M059J (cell line): ENCODE data around the gene SLC25A26. TPM values are rescaled to one million over a fixed set of nuclear protein-coding genes. Genes with fewer than 3 reads are reported as not detected.

ENCODE experiments used
- DNase-seq: peaks from one replicate; pipeline ENCODE4 v3.0.0-alpha.2; 2012; ENCODE audit warnings: low read depth
- total RNA-seq: library from RNA; depleted of rRNA; stranded (reverse); fragments of >200 nt; shearing (Covaris generic); gene quantifications from 2 replicates; pipeline ENCODE4 v1.2.3, GENCODE V29; 2014

The SLC25A26 gene
- total RNA-seq, 1 experiment from 2014 or later = 12.6 TPM

DNA sequence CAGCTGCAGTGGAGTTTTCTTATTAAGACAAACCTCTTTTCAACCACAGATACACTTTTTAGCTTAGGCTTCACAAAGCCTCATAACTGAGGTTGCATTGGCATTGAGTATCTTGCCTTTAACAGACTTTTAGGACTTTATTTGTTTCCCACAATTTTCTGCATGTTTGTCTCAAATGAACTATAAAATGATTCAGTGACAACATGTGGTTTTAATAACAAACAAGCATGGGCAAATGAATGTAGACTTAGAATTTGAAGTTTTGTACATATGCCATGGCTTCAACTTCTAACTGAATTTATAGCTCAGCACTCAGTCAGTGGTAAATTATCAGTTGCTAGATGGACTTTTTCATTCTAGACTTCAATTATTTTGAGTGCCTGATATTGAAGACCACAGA, 101.6 kb downstream of the SLC25A26 start:
- peak; percentile 22 for DNase-seq

DNA sequence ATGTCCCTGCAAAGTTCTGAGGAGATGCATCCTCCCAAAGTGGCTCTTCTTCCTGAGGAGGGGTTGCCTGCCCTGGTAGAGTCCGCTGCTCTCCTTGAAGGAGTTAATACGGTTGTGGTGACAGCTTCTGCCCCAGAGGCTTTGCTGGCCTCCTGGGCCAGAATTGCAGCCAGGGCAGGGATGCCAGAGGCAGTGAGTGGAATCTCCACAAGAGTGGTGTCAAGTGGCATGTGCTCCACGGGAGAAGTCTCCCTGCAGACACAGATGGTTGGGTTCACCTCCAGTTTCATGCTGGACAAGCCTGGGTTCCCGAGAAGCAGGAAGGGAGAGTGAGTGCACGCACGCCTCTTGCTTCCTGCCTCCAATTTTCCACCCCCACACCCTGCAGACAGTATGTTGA, 105.5 kb downstream of the SLC25A26 start:
- no peak for DNase-seq

DNA sequence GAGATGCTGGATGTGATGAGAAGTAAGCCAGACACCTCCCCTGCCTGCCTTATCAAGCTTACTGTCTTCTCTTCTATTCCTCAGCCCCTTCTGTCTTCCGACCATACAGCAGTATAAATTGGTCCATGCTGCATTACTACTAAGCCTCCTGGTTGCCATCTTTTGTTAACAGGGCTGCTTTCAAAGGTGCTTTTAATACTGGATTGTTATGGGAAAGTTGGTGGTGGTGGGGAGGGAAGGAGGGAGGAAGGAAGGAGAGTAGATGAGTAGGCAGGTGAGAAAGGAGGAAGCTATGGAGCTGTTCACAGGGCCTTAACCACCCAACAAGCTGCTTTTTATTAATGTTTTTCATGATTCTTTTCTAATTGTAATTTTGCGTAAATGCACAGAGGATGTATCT, 114.9 kb downstream of the SLC25A26 start:
- no peak for DNase-seq

- peak; percentile 4 for DNase-seq
Measured at GRCh38 chr3:66336333-66336766, 115.5 kb downstream of the SLC25A26 start.

- peak; percentile 58 for DNase-seq
Measured at GRCh38 chr3:66338927-66339326, 118.1 kb downstream of the SLC25A26 start.

DNA sequence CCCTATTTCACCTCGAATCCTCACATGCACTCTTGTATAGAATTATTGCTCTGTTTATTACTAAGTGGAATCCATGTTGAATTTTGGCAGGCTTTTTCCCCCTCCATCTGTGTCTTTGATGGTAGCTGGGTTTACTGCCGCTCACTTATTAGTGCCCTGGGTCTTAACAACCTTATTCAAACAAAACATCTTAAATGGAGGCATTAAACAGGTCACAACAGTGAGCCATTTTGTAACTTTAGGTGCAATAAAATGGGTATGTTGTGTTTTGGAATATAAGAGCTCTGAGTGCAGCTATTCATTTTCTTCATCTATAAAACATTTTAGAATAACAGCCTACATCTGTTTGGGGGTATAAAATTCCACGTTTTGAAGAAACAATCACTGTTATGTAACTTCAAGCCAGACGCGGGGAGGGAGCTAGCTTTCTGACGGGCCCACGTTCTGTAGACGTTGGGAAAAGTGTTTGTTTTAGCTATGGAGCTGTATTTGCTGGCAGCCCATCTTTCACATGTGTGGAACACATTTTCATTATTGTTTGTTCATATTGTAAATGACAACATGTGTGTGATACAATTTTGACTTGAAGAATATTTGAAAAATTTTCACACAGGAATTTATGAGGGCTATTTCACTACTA, 122.0 kb downstream of the SLC25A26 start:
- no peak for DNase-seq

DNA sequence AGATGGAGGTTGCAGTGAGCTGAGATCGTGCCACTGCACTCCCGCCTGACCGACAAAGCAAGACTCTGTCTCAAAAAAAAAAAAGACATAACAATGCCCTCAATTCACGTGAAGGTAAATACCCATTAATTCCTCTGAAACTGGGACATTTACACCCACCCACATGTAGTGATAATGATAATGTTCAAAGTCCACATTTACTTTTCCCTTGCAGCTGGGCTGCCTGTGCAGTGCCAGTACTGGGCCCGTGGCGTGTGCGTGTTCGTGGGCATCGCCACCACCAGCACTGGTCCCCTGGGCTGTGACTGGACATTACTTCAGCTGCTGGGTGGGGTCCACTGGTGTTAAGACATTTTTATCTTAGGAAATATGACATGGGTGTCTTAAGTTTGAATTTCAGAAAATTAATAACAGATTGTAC, 123.6 kb downstream of the SLC25A26 start:
- DNase-seq = no peak

- no peak for DNase-seq
Measured at GRCh38 chr3:66344848-66345578, 124.2 kb downstream of the SLC25A26 start.

DNA sequence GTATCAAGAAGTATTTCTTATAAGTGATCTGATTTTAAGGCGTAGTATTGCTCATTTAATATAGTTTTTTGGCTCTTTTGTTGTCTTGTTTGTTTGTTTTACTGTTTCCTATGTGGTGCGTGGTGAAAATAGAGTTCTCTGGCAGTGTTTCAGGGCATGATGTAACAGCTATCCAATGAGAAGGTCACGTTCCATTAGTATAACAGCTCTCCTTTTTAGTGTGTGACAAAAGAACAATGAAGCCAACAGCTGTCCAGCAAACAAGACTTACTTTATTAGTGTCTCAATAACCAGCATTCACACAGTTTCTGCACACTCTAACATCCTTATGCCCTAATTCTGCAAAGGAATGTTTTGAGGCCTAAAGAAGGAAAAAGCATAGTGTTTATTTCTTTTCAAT, 127.9 kb downstream of the SLC25A26 start:
- no peak for DNase-seq

GRCh38 chr3:66350601-66351000, 129.8 kb downstream of the SLC25A26 start:
- no peak for DNase-seq

DNA sequence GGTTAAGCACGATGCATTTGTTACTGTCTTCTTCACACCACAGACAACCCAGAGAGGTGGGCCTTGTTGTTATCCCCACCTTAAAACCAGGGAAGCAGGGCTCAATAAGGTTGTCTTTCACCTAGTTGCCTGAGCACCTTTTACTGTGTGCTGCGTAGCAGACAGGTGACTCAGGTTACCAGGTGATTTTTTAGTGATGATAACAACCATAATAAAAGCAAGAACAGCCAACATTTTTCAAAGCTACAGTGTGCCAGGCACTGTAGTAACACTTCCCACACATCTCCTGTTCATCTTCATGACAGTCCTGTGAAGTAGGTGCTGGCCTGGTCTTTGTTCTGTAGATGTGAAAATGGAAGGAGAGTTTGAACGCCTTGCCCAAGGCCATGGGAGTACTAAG, 132.2 kb downstream of the SLC25A26 start:
- no peak for DNase-seq

- DNase-seq = no peak
Measured at GRCh38 chr3:66353530-66353929, 132.7 kb downstream of the SLC25A26 start.

DNA sequence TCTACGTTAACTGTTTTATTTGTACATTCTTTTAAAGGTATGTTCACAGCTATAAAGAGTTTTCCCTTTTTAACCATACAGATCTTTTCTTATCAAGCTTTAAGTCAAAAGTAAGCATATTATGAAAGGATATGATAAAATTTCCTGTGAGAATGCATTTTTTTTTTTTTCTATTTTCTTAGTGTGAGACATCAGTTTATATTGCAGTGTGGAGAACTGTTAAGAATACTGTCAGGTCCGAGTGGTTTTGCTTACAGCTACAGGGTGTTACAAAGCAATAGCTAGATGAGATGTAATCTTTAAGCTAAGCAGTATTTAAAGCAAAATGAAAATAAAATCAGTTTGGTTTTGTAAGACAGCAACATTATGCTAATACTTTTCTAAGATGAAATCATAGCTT, 133.2 kb downstream of the SLC25A26 start:
- DNase-seq = no peak

GRCh38 chr3:66355394-66355793, 134.6 kb downstream of the SLC25A26 start:
- no peak for DNase-seq

DNA sequence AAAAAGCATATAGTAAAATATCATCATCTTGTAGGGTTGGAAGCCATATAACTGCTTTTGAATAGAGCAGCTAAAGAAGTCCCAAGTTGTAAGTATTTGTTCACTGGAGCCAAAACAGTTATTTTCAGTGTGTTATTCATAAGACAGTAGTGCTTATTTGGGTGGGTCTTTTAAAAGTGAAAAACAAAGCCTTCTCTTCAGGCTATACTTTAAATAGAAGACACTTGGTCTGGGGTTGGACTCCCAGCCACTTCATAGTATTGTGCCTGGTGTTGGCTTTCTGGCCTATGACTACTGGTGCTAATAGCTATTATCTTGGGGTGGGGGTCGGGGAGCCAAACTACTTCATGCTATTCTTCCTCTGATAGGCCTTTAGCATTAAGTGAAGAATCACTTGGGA, 135.2 kb downstream of the SLC25A26 start:
- no peak for DNase-seq

GRCh38 chr3:66361356-66361755, 140.6 kb downstream of the SLC25A26 start:
- no peak for DNase-seq

DNA sequence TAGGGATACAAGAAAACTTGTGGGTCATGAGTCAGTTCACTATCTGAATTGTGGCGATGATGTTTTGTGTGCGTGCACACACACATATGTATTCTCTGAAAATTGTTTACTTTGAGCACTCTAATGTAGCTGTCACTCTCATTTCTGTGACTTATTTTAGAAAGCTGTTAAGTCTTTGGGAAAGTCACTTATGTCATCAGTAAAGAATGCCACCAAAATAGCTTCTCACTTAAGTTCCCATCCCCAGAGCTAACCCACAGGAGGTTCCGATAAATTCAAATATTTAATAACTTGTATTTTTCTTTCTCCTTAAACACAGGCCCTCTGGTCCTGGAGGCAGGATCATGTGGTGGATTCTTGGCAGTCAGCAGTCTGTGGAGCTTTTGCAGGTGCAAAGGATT, 141.7 kb downstream of the SLC25A26 start:
- peak; percentile 62 for DNase-seq

GRCh38 chr3:66363148-66363547, 142.3 kb downstream of the SLC25A26 start:
- peak; percentile 3 for DNase-seq

DNA sequence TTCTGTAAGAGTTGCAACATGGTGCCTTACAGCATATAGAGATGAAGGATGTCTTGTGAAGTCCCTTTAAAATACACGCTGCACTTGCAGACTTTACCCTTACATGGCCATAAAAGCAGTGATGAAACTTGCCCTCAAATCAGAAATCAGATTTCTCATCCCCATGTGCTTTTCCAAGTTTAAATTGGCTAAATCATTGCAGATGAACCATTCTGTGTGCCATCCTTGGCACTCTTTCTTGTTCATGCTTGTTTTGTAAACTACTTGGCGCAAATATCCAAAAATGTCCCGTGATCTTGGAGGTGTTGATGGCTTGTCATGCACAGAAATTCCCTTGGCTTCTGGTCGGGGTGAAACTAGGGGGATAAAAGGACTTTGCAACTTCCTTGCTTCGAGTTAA, 144.3 kb downstream of the SLC25A26 start:
- DNase-seq = no peak

DNA sequence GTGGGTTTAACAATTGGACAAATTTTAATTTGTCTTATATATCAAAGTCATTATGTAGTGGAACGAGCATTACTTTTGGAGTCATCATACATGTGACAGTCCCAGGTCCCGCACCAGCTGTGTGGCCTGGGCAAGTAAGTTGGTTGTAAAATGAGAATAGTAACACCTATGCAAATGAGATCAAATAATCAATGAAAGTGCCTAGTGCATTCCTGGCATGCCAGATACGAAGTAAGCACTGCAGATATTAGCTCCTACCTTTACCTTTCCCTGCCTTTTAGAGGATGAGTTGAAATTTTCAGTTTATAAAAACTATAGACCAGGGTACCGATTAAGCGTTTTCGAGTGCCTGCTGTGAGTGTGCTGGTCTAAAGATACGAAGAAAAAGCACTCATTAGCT, 145.9 kb downstream of the SLC25A26 start:
- DNase-seq = no peak

DNA sequence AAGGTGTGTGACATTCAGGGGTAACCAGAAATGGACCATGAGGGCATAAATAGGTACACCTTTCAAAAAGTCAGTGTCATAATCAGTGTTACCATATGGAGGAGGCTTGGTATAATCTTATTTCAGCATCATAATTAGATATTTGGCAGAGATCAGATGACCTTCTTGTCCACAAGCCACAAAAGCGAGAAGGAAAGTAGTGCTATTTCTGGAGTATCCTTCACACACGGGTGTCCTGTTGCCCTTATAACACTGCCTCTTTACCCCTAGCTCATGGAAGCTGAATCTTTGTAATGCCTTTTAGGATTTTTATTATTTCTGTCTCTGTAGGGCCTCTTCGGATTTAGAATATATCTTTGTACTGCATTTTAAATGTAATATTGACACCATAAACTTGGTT, 147.2 kb downstream of the SLC25A26 start:
- DNase-seq = no peak

DNA sequence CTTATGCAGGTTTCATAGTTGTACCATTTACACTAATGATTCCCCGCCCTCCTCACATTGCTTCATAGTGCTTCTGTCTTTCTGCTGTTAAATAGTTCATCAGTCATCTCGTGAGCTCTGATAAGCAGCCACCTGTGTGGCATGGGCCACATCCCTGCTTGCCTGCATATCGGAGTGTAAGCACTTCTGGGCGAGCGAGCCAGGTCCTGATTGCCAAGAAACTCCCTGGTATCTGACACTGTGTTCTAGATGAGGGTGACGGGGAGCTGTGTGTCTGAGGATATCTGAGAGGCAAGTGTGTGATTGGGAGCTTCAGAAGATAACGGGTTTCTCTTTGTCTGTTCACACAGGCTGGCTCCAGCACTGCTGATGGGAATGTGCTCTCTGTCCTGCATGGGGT, 149.4 kb downstream of the SLC25A26 start:
- no peak for DNase-seq

GRCh38 chr3:66371432-66371831, 150.6 kb downstream of the SLC25A26 start:
- no peak for DNase-seq
